ENCODE measurements around the gene PLCB3. TPM values are rescaled to one million over a fixed set of nuclear protein-coding genes. Genes with fewer than 3 reads are reported as not detected.
A peak's percentile ranks its signal among the peaks of the same experiment; 100 is the strongest.

Gene PLCB3
- total and polyA plus RNA-seq, 2 of the 13 experiments (the other 11 are each of a cell fraction or from before 2014, with no cell fraction given): 7.5 to 13.8 TPM

DNA sequence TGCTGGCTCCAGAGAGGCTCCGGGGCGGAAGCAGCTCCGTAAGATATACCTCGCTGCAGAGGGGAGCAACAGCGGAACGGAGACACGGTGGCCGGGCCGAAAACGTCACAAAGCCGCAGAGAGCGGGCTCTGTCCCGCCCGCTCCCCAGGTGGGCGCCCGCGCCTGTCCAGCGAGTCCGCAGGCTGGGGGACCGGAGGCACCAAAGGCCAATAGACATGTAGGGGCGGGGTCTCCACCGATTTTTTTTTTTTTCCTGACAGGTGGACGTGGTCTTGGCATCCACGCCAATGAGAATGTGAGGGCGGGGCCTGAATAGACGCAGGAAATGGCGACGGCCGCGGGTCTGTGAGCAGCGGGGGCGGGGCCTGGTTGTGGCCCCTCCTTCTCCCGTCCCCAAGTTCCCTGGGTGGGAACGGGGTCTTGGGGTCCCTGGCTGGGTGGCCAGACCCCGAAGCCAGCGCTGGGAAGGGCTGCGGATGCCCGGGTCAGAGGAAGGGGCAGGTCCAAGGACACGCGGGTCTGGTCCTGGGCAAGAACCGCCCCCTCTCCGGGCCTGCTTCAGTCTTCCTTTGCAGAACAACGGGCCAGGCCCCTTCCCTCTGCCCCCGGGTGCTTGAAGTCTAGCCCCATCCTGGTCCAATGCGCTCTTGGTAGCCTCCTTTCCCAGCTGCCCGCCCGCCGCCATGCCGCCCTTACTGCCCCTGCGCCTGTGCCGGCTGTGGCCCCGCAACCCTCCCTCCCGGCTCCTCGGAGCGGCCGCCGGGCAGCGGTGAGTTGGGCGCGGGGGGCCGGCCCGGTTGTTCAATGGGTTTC lies 21.0 kb upstream of the PLCB3 start, which contains the start of gene DNAJC4 (continued):
- TF ChIP-seq FIP1L1 (IDR thresholded peaks at IDR 0.05; ENCODE audit: borderline replicate concordance, insufficient read depth, low read depth, low read length) (no peak), POLR2AphosphoS5 (IDR thresholded peaks at IDR 0.05; ENCODE audit: low read depth, low read length) (peak; percentile 69), HOXA5 (CRISPR knock-in tag; IDR thresholded peaks at IDR 0.05) (no peak), ZNF33A (CRISPR knock-in tag; IDR thresholded peaks at IDR 0.05; ENCODE audit: borderline replicate concordance) (no peak), AKAP8 (CRISPR knock-in tag; IDR thresholded peaks at IDR 0.05) (peak; percentile 95; the same call in 1 of the 2 replicates), HDAC1 (CRISPR knock-in tag; IDR thresholded peaks at IDR 0.05) (peak; percentile 60; the same call in 1 of the 2 replicates), ZNF337 (CRISPR knock-in tag; IDR thresholded peaks at IDR 0.05; ENCODE audit: borderline replicate concordance, low read depth) (peak; percentile 78), ZNF879 (CRISPR knock-in tag; IDR thresholded peaks at IDR 0.05) (no peak), ZNF12 (CRISPR knock-in tag; IDR thresholded peaks at IDR 0.05) (no peak), SKI (IDR thresholded peaks at IDR 0.05; ENCODE audit: partially characterized antibody) (peak; percentile 25), AGO2 (optimal IDR thresholded peaks at IDR 0.05; ENCODE audit: low read depth, low read length) (peak; percentile 85), TRIM24 (CRISPR knock-in tag; IDR thresholded peaks at IDR 0.05) (no peak), ATM (IDR thresholded peaks at IDR 0.05; ENCODE audit: borderline replicate concordance) (no peak), GZF1 (CRISPR knock-in tag; IDR thresholded peaks at IDR 0.05) (no peak), SNAI1 (CRISPR knock-in tag; IDR thresholded peaks at IDR 0.05; ENCODE audit: borderline replicate concordance) (0 out of 2 replicates have a peak, but pooled peaks have one; percentile 58), KDM2A (CRISPR knock-in tag; IDR thresholded peaks at IDR 0.05; ENCODE audit: borderline replicate concordance, low read depth) (peak; percentile 92), BCL6 (CRISPR knock-in tag; IDR thresholded peaks at IDR 0.05) (no peak), ZSCAN31 (CRISPR knock-in tag; IDR thresholded peaks at IDR 0.05; ENCODE audit: low read depth) (no peak), ZNF230 (CRISPR knock-in tag; IDR thresholded peaks at IDR 0.05) (no peak), SMAD9 (CRISPR knock-in tag; IDR thresholded peaks at IDR 0.05) (no peak), ZNF430 (CRISPR knock-in tag; IDR thresholded peaks at IDR 0.05) (peak; percentile 44; the same call in 1 of the 2 replicates), KDM6A (CRISPR knock-in tag; IDR thresholded peaks at IDR 0.05; ENCODE audit: low read depth) (no peak)
- TF ChIP-seq, protein P1, sequence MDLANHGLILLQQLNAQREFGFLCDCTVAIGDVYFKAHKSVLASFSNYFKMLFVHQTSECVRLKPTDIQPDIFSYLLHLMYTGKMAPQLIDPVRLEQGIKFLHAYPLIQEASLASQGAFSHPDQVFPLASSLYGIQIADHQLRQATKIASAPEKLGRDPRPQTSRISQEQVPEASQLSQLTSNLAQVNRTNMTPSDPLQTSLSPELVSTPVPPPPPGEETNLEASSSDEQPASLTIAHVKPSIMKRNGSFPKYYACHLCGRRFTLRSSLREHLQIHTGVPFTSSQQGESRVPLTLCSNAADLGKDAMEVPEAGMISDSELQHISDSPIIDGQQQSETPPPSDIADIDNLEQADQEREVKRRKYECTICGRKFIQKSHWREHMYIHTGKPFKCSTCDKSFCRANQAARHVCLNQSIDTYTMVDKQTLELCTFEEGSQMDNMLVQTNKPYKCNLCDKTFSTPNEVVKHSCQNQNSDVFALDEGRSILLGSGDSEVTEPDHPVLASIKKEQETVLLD (CRISPR knock-in tag; IDR thresholded peaks at IDR 0.05; ENCODE audit: low read depth): peak; percentile 49; the same call in 1 of the 2 replicates
- TF ChIP-seq, protein P2, sequence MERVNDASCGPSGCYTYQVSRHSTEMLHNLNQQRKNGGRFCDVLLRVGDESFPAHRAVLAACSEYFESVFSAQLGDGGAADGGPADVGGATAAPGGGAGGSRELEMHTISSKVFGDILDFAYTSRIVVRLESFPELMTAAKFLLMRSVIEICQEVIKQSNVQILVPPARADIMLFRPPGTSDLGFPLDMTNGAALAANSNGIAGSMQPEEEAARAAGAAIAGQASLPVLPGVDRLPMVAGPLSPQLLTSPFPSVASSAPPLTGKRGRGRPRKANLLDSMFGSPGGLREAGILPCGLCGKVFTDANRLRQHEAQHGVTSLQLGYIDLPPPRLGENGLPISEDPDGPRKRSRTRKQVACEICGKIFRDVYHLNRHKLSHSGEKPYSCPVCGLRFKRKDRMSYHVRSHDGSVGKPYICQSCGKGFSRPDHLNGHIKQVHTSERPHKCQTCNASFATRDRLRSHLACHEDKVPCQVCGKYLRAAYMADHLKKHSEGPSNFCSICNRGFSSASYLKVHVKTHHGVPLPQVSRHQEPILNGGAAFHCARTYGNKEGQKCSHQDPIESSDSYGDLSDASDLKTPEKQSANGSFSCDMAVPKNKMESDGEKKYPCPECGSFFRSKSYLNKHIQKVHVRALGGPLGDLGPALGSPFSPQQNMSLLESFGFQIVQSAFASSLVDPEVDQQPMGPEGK (CRISPR knock-in tag; IDR thresholded peaks at IDR 0.05): peak; percentile 69
- TF ChIP-seq, protein P3, sequence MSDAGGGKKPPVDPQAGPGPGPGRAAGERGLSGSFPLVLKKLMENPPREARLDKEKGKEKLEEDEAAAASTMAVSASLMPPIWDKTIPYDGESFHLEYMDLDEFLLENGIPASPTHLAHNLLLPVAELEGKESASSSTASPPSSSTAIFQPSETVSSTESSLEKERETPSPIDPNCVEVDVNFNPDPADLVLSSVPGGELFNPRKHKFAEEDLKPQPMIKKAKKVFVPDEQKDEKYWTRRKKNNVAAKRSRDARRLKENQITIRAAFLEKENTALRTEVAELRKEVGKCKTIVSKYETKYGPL (CRISPR knock-in tag; IDR thresholded peaks at IDR 0.05): no peak
- TF ChIP-seq, protein P4, sequence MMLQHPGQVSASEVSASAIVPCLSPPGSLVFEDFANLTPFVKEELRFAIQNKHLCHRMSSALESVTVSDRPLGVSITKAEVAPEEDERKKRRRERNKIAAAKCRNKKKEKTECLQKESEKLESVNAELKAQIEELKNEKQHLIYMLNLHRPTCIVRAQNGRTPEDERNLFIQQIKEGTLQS (CRISPR knock-in tag; IDR thresholded peaks at IDR 0.05): no peak
- TF ChIP-seq, protein P5, sequence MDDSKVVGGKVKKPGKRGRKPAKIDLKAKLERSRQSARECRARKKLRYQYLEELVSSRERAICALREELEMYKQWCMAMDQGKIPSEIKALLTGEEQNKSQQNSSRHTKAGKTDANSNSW (CRISPR knock-in tag; IDR thresholded peaks at IDR 0.05; ENCODE audit: borderline replicate concordance): no peak
